Calu3 (cell line): Measurements from ENCODE around the gene CSRP1. TPM values are rescaled to one million over a fixed set of nuclear protein-coding genes. Genes with fewer than 3 reads are reported as not detected.

Experiments used
- BruUV-seq: library from RNA; stranded (reverse); fragments of 400-500 nt; replicated peaks from 2 replicates; lab custom pipeline; 2021; lab: Mats Ljungman, UMichigan
- CTCF ChIA-PET: fragments of 300-600 bp; sonication (Branson Sonifier 250); formaldehyde crosslinking; loops from one replicate; lab custom pipeline; 2022; ENCODE audit warnings: antibody characterized with exemption; lab: Charles Lee
- DNase-seq: peaks from one replicate; pipeline ENCODE4 v3.0.0; 2022
- H3K27ac Mint-ChIP-seq: one replicate; pipeline ENCODE4 v1.8.0; 2022; ENCODE audit warnings: mixed read lengths; ENCODE audit not compliant: unreplicated experiment
- H3K27me3 Mint-ChIP-seq: one replicate; pipeline ENCODE4 v1.8.0; 2022; ENCODE audit warnings: mixed read lengths; ENCODE audit not compliant: unreplicated experiment
- H3K36me3 Mint-ChIP-seq: one replicate; pipeline ENCODE4 v1.8.0; 2022; ENCODE audit warnings: mild to moderate bottlenecking, moderate library complexity, mixed read lengths; ENCODE audit not compliant: insufficient read depth, unreplicated experiment
- H3K4me1 Mint-ChIP-seq: one replicate; pipeline ENCODE4 v1.8.0; 2022; ENCODE audit warnings: mild to moderate bottlenecking, low read depth, mixed read lengths; ENCODE audit not compliant: unreplicated experiment
- H3K4me3 Mint-ChIP-seq: one replicate; pipeline ENCODE4 v1.8.0; 2022; ENCODE audit warnings: mild to moderate bottlenecking, low read depth, moderate library complexity, mixed read lengths; ENCODE audit not compliant: unreplicated experiment
- H3K9me3 Mint-ChIP-seq: one replicate; pipeline ENCODE4 v1.8.0; 2022; ENCODE audit warnings: low read depth, mixed read lengths; ENCODE audit not compliant: unreplicated experiment
- CTCF ChIP-seq: fragments of 200-600 bp; IDR thresholded peaks from one replicate; pipeline ENCODE4 v1.8.0; 2022; ENCODE audit warnings: antibody characterized with exemption; ENCODE audit not compliant: unreplicated experiment
- intact Hi-C: fragments of 100-400 bp; cut with micrococcal nuclease; formaldehyde crosslinking; loops from one replicate; pipeline ENCODE4 v1.10.0; 2022; ENCODE audit not compliant: unreplicated experiment
- total RNA-seq: library from RNA; stranded (reverse); gene quantifications from 2 replicates; pipeline ENCODE4 v1.2.3, GENCODE V29; 2022

Gene CSRP1
- total RNA-seq, 1 experiment from 2014 or later = 69.9 TPM

DNA sequence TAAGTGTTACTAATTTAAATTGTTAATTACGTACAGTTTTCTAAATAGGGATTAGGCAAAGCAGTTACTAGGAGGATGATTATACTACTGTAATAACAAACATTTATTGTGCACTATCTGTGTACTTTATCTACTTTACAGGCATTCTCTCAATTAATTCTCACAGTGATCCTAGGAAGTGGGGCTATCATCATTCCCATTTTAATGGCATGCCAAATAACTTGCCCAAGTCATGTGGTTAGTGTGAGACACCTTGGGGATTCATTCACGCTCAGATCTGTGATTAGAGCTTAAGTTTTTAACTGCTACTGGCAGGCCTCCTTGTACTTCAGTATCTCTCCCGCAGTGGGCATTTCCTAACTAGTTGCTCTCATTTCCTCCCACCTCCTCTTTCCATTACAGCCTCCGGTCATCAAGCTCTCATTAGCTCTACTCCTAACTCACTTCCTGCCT, 49.4 kb downstream of the CSRP1 start:
- BruUV-seq = no TSS peak
- TF ChIP-seq CTCF = no peak
- Mint-ChIP-seq H3K27me3 (no peaks in the 10 kb centered on the region), H3K27ac (peak overlapping the region; percentile 53), H3K4me1 (peaks cover 53% of the 10 kb centered on the region), H3K9me3 (no peaks in the 10 kb centered on the region), H3K4me3 (no peak overlapping the region), H3K36me3 (peaks cover 20% of the 10 kb centered on the region)
- no peak for DNase-seq
- CTCF ChIA-PET = interaction anchor here (1.7 to 1.8 kb wide), 2 partner anchors 9 to 23 kb away, joined by 11 to 12 read pairs; no protein-coding TSS in a partner anchor
- intact Hi-C loops = no loop called here

GRCh38 chr1:201456499-201457309, 50.2 kb downstream of the CSRP1 start:
- H3K4me3 Mint-ChIP-seq = peak overlapping the region; percentile 13
- peaks cover 12% of the 10 kb centered on the region for H3K36me3 Mint-ChIP-seq
- CTCF ChIA-PET = interaction anchor here (1.1 to 1.8 kb wide), 6 partner anchors 9 to 56 kb away, joined by 4 to 12 read pairs (median 10); partner anchors contain the start of gene PHLDA3
- no peaks in the 10 kb centered on the region for H3K27me3 Mint-ChIP-seq
- TF ChIP-seq CTCF = no peak
- intact Hi-C loops = no loop called here
- peak overlapping the region; percentile 50 for H3K27ac Mint-ChIP-seq
- BruUV-seq = no TSS peak
- H3K9me3 Mint-ChIP-seq = no peaks in the 10 kb centered on the region
- H3K4me1 Mint-ChIP-seq = peaks cover 46% of the 10 kb centered on the region
- no peak for DNase-seq

DNA sequence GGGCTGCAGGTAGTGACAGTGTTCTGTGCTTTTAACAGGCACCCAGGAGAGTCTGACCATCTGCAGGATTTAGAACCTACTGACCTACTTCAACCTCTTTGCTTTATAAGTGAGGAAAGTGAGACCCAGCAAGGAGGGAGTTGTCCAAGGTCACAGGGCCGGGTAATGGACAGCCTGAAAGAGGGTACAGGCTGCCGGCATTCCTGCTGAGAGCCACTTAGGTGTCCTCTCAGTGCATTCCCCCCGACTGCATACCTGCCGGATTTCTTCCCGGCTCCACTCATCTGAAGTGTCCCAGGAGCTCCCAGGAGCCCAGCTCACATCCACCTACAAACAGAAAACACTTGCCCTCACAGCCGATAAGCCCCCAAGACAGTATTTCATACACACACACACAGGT, 51.8 kb downstream of the CSRP1 start:
- CTCF ChIA-PET = interaction anchor here (2.8 kb wide), 1 partner anchor 26 kb away, joined by 14 read pairs; no protein-coding TSS in a partner anchor
- DNase-seq = no peak
- Mint-ChIP-seq H3K9me3 (no peaks in the 10 kb centered on the region), H3K36me3 (no peaks in the 10 kb centered on the region), H3K4me1 (peaks cover 40% of the 10 kb centered on the region), H3K27ac (no peak overlapping the region), H3K4me3 (no peak overlapping the region), H3K27me3 (no peaks in the 10 kb centered on the region)
- no TSS peak for BruUV-seq
- TF ChIP-seq CTCF = no peak
- intact Hi-C loops = no loop called here

GRCh38 chr1:201454608-201455007, 52.3 kb downstream of the CSRP1 start:
- CTCF ChIA-PET = interaction anchor here (2.8 kb wide), 1 partner anchor 27 kb away, joined by 14 read pairs; no protein-coding TSS in a partner anchor
- BruUV-seq = no TSS peak
- no peaks in the 10 kb centered on the region for H3K36me3 Mint-ChIP-seq

More at GRCh38 chr1:201454608-201455007, 52.3 kb downstream of the CSRP1 start:
- no peak for TF ChIP-seq CTCF
- Mint-ChIP-seq H3K9me3 (no peaks in the 10 kb centered on the region), H3K27ac (no peak overlapping the region), H3K4me1 (peaks cover 41% of the 10 kb centered on the region), H3K27me3 (no peaks in the 10 kb centered on the region), H3K4me3 (no peak overlapping the region)
- intact Hi-C loops = no loop called here
- DNase-seq = no peak
